HG02571 (cell line): ENCODE results near the gene MSH5.

Source experiments
- ATAC-seq: cut with Tn5 transposase; IDR thresholded peaks from one replicate; pipeline ENCODE4 v1.9.1; 2021; ENCODE audit warnings: mild to moderate bottlenecking, moderate library complexity; ENCODE audit not compliant: unreplicated experiment

The MSH5 gene

GRCh38 chr6:31750411-31751022 lies 10.7 kb downstream of the MSH5 start:
- ATAC-seq = no peak

GRCh38 chr6:31752739-31753319 lies 13.0 kb downstream of the MSH5 start:
- no peak for ATAC-seq

GRCh38 chr6:31758281-31758680 lies 18.5 kb downstream of the MSH5 start:
- ATAC-seq = no peak

GRCh38 chr6:31760790-31761189 lies 21.0 kb downstream of the MSH5 start:
- no peak for ATAC-seq

- ATAC-seq = no peak
Measured at GRCh38 chr6:31761343-31761742, 21.5 kb downstream of the MSH5 start.

DNA sequence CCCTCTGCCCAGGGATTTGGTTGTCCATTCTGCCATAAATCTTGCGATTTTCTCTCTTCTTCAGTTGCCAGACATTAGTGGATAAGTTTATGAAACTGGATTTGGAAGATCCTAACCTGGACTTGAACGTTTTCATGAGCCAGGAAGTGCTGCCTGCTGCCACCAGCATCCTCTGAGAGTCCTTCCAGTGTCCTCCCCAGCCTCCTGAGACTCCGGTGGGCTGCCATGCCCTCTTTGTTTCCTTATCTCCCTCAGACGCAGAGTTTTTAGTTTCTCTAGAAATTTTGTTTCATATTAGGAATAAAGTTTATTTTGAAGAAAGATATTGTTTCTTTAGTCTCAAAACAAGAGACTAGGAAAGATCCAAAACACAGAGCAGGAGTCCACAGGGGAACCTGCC lies 22.6 kb downstream of the MSH5 start, which contains the start of gene SAPCD1:
SAPCD1 (plus strand) TSS at position 301 of the 400 bp plus-strand sequence. CDS start 399 bp downstream, outside the sequence.
- no peak for ATAC-seq

- ATAC-seq = no peak
Measured at GRCh38 chr6:31762878-31763618, 23.2 kb downstream of the MSH5 start.

- no peak for ATAC-seq
Measured at GRCh38 chr6:31763619-31763940, 23.8 kb downstream of the MSH5 start.

DNA sequence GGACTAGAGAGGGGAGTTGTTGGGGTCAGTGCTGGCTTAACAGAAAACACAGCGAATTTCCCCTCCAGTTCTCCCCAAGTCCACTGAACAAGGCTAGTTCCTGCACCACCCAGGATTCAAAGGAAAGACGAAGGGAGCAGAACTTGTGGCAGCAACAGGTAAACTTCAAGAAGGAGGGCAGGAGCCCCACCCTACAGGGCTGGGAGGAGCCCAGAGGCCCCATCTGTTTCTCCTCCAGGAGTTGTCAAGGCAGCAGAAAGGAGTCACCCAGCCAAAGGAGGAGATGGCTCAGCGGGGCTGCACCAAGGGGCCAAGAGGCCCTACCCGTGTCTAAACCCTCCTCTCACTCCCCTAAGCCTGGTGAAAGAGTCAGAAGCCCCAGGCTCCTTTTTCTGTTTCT lies 24.4 kb downstream of the MSH5 start:
- no peak for ATAC-seq

GRCh38 chr6:31765559-31765909 lies 25.7 kb downstream of the MSH5 start:
- ATAC-seq = no peak

- no peak for ATAC-seq
Measured at GRCh38 chr6:31765910-31766794, 26.3 kb downstream of the MSH5 start.

GRCh38 chr6:31767096-31767645 lies 27.4 kb downstream of the MSH5 start:
- no peak for ATAC-seq

GRCh38 chr6:31768363-31769257 lies 28.8 kb downstream of the MSH5 start:
- ATAC-seq = no peak

DNA sequence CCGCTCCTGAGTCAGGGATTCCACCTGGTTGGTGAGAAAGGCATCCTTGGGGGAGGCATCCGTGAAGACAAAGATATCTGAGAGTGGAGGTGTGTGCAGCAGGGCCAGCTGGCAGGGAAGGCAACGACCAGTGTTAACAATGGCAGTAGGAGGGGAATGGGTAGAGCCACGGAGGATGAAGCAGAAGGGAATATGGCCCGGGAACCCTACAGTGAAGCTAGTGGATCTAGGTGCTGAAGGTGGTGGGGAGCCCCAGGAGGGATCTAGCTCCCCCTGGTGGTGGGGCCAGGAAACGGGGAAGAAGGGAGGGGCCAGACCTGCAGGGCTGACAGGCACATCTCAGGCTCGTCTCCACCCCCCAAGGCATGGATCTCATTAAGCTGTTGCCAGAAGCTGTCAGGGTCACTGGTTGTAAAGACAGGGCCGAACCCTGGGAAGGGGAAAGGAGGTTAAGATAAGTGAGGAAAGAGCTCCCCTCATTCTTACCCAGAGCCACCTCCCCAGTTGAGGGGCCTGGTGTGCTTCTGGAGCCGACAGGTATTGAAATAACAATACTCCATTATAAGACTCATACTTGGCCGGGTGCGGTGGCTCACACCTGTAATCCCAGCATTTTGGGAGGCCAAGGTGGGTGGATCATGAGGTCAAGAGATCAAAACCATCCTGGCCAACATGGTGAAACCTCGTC lies 30.0 kb downstream of the MSH5 start:
- no peak for ATAC-seq

DNA sequence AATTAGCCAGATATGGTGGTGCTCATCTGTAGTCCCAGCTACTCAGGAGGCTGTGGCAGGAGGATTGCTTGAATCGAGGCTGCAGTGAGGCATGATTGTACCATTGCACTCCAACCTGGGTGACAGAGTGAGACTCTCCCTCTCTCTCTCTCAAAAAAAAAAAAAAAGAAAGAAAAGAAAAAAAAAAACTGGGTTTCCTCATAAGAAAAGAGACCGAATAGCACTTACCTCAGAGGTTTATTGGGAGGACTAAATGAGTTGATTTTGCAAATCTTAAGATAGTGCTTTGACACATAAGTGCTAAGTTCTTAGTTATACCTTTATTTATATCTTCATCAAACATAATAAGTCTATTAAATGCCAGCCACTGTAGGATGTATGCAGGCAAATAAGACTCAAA lies 31.1 kb downstream of the MSH5 start:
- ATAC-seq = no peak

DNA sequence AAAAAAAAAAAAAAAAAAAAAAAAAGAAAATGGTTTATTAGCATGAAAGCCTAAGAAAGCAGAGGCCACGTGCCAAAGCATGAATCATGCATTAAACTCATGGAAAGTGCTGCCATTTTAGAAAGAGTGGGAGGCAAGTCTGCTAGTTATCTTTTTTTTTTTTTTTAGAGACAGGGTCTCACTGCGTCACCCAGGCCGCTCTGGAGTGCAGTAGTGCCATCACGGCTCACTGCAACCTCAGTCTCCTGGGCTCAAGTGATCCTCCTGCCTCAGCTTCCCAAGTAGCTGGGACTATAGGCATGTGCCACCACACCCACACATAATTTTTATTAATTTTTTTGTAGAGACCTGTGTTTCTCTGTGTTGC lies 32.2 kb downstream of the MSH5 start:
- no peak for ATAC-seq

DNA sequence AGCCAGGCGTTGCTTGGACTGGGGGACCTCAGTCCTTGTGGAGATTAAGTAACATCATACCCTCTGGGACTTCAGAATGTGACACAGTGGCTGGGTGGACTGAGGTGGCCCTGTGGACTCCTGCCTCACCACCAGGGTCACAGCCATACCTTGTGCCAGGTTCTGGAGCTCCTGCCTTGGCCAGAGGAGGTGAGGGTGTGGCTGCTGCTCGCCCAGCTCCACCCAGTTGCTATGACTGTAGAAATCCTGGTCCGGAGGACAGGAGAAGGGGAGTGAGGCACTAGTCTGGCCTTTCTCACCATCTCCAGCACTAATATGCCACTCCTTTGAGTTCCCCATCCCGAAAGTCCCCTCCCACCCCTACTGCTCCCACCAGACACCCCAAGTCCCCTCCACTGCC lies 35.4 kb downstream of the MSH5 start:
- no peak for ATAC-seq

DNA sequence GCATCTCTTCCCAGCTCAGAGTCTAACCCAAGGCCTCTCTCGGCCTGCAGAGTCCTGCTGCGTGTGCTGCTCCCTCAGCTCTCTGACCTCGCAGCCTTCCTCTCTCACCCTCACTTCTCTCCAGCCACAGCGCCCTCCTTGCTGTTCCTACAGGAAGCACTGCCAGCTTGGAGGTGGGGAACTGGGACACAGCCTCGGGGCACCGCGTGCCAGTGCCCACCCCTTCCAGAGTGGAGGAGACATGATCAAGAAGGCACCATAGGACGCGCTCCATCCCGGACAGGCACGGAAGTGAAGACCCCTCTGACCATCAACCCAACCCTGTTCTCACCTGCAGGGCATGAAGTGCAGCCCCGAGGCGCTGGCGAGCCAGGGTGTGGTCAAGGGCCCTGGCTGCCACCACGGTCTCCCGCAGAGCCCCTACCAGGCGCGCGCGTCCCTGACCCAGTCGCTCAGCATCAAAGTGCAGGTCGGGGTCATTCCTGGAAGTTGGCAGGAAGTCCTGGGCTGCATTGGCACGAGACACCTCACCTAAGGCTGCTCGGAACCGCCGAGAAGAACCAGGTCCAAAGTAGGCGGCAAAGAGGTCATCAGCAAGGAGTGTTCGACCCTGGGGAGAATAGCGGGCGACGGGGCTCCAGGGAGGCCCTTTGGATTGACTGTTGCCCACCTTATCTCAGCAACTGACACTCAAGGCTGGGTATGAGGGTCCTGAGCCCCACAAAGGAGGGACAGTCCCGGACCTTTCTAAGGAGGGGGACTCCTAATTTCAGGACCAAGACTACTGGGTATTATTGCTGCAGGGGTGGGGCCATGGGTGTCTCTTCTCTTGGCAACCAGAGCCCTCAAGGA lies 36.1 kb downstream of the MSH5 start:
- no peak for ATAC-seq

GRCh38 chr6:31776485-31776988 lies 36.7 kb downstream of the MSH5 start:
- ATAC-seq = no peak
